Hematopoietic multipotent progenitor cell treated with erythropoietin and hydrocortisone succinate and interleukin-3 and kit ligand, for 6 days (in vitro differentiated cells): ENCODE results near the gene BRAT1.
"Not testable (repeated sequence)": the region's sequence is repeated elsewhere in the genome, so short reads cannot be mapped to it uniquely, and the experiment has no call there.

Source experiments
- DNase-seq: peaks from one replicate; pipeline ENCODE4 v3.0.0-alpha.2; 2015

The BRAT1 gene

DNA sequence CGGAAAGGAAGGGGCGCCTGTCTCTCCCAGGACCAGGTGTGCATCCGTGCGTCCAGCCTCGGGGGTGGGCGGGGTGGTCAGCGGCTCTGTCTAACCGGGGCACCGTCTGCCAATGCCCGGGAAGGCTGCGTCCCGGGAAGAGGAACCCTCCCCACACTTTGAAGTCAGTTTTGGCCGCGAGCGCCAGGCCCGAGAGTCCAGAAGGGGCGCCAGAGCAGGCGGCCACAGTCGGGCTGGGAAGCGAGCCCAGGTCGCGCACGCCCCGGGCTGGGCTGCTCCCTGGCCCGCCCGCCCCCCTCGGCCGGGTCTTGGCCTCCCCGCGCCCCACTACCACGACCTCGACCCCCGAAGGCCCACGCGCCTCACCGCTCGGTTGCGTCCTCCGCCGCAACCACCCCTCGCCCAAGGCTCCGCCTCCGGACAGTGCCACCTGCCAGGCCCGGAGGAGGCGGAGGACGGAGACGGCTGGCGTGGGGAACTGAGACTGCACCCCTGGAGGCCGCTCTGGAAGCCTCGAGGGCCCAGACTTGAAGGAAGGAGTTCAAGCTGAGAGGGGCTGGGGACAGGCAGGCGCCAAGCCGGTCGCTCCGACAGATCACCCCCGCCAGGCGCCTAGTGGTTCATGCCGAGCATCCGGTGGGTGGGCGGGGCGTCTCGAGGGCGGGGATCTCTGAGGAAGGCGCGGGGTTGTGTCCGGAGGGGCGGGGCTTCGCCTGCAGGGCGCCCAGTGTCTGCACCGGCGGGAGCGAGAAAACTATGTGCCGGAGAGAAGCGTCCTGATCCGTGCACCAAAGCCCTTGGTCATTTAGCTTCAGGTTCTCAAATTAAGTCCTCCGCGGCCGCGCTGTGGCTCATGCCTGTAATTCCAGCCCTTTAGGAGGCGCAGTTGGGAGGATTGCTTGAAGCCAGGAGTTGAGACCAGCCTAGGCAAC, at the start of gene BRAT1:
BRAT1 (minus strand) TSS at position 404 of the 932 bp plus-strand sequence. CDS start 1,093 bp downstream, outside the sequence.
- peak; percentile 96 for DNase-seq

- DNase-seq, result no peak
Measured at GRCh38 chr7:2604608-2605174, 49.4 kb upstream of the BRAT1 start.

GRCh38 chr7:2603044-2603965, 48.0 kb upstream of the BRAT1 start:
- DNase-seq, result no peak

GRCh38 chr7:2602406-2603043, 47.2 kb upstream of the BRAT1 start:
- no peak for DNase-seq

DNA sequence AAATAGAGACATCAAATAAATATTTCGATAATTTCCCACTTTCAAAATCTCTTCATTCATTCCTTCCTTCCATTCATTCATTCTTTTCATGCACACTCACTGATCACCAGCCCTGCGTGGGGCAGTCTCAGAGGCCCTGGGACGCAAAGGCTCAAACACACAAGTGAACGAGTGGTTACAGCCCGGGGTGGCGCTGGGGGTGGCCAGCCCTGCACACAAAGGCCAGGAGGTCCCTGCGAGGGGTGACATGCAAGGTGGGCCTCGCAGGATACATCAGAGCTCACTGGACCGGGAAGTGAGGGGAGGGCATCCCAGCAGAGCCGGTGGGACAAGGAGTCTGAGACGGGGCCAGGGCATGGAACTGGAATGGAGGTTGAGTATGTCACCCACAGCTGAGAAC, 46.6 kb upstream of the BRAT1 start:
- no peak for DNase-seq

DNA sequence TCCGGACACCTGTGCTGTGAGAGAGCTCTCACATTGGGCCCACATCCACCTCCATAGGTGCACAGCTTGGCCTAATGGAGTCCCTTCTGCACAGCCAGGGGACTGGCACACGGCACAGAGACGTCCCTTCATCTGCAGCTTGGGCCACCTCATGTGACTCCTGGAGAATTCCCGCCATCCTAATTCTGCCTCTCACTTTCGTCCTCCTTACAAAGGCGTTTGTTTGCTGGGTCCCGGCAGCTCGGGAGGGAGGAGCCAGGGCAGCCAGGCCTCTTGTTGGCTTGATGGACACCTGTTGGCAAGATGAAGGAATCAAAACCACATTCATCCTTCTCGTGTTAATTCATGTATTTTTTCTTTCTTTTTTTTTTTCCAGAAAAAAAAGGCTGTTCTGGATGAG, 45.7 kb upstream of the BRAT1 start:
- no peak for DNase-seq

- no peak for DNase-seq
Measured at GRCh38 chr7:2598154-2598823, 43.0 kb upstream of the BRAT1 start.

DNA sequence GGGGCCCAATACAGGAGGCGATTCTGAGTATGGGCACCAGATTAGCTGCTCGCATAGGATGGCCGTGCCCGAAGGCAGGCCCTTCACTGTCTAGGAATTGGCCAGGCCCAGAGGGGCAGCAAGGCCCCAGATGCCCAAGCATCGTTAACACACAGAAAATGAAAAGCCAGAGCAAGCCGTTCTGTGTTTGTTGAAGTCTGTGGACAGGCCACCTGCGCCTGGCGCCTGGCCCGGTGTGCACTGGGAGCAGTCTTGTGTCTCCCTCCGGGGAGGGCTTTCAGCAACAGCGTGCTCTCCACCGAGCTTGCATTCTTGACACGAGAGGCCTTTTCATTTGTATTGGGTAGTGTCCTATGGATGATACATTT, 41.9 kb upstream of the BRAT1 start:
- DNase-seq, result no peak

DNA sequence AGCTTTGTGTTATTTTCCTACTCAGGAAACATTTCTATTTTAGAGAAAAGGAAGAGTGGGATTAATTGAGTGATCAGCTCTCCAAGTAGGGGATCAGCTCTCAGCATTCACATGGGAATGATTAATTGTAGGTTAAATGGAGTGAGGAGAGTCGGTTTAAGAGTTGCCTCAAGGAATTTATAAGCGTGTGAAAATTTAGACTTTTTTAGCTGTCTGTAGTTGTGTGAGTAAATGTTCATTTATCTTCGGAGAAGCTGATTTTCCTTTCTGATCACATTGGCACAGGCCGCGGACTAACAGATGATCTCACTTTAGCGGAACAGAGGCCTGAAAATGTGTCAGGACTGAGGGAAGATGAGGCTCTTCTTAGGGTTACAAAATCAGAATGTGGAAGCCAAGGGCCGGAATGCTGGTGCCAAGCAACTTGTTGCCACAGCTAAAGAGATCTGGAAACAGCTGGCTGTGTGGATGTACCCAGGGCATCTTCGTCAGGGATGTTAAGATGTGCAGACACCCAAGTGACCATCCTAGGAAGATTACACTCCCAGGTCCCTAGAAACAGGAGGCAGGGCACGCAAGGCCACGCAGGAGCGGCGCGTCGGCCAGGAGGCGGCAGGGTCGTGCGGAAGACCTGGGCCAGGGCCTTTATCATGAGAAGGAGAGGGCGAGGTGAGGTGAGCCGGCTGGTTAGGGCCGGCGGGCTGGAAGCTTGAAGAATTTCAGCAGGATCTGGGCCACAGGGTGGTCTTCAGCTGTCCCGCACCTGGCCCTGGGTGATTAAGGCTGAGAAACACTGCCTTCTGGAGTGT, 41.3 kb upstream of the BRAT1 start:
- DNase-seq, result no peak

DNA sequence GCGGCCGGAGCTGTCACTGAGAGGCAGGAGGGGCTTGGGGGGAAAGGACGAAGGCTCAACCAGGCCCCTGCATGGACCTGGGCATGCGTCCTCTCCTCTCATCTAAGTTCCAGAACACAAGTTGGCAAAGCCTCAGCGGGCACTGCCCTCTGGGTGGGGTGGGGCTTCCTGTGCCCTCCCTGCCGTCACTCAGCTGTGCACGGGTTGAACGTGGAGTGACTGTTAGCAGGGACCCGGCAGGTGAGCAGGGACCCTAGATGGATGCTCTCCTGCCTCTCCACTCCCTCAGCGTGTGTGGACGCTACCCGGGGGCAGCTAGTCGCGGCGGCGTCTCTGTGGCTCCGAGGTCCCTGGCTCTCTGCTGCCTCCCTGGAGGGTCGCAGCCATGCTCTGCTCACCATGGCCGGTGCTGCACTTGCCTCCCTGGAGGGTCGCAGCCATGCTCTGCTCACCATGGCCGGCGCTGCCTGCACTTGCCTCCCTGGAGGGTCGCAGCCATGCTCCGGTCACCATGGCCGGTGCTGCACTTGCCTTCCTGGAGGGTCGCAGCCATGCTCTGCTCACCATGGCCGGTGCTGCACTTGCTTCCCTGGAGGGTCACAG, 40.0 kb upstream of the BRAT1 start:
- DNase-seq, result no peak

DNA sequence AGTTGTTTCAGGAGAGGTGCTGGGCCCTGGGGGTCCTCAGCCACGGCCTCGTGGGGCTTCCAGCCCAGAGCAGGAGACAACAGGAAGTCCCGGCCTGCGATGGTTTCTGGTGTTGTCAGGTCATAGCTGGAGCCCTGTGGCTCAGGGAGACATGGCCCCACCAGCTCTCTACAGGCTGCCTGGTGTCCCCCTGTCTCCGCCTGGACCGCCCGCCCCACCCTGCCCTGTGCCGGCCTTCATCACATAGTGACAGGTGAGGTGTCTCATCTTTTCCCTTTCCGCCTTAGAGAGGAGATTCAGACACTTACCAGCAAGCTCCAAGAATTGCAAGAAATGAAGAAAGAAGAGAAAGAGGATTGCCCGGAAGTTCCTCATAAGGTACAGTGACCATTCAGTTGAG, 39.3 kb upstream of the BRAT1 start:
- no peak for DNase-seq

DNA sequence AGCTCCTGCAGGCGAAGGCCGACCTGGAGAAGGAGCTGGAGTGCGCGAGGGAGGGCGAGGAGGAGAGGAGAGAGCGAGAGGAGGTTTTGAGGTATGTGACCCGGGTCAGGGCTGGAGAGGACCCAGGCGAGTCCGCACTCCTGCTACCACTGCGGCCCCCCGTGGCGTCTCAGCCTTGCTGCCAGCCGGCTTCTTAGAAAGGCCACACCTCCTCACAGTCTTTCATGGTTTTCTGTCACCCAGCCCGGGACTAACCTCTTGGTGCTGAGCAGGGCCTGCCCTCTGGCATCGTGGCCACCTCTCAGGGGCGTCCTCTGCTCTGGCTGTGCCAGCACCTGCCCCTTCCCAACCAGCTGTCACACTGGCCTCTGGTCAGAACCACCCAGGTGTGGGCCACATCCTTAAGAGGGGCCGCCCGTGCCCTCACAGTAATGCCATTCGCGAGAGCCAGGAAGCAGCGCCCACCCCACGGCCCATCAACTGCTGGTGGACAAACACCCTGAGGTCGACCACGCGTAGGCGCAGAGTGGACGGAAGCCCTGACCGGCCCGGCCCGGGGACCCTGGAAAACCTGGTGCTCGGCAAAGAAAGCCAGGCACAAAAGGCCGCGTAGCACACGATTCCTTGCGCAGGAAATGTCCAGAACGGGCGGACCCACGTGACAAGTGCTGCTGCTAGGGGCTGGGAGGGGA, 37.9 kb upstream of the BRAT1 start:
- no peak for DNase-seq

- DNase-seq, result no peak
Measured at GRCh38 chr7:2592375-2592865, 37.1 kb upstream of the BRAT1 start.

GRCh38 chr7:2589941-2590340, 34.6 kb upstream of the BRAT1 start:
- DNase-seq, result not testable (repeated sequence)

- DNase-seq, result no peak
Measured at GRCh38 chr7:2589341-2589740, 34.0 kb upstream of the BRAT1 start.

DNA sequence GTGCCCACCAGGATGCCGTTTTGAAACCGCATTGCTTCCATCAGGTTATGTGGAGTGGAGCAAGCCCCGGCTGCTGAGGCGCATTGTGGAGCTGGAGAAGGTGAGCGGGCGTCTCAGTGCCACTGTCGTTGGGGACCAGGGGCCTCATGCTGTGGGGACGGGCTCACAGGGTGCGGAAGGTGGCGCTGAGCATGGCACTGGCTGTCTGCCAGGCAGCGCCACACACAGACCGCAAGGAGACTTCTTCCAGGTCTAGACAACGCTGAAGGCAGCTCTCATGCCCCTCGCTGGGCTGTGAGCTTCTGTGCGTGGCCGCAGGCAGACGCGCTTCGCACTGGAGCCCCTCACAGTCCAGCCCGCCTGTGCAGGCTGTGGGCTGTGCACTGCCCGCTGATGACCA, 32.5 kb upstream of the BRAT1 start:
- DNase-seq, result no peak

DNA sequence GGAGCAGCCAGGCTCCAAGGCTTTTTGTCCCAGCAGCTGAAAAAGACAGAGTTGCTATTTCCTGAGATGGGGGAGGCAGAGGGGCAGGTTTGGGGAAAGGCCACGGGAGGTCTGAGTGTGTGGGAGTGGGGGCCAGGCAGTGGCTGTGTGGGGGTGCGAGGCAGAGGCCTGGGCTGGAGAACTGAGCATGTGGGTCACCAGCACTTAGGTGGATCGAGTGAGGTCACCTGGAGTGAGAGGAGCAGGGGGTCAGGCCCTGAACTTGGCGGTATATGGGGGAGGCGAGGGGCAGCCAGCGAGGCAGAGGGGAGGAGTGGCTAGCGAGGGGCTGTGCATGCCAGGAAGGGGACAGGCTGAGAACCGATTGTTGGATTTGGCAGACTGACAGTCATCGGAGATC, 31.8 kb upstream of the BRAT1 start:
- no peak for DNase-seq

- DNase-seq, result no peak
Measured at GRCh38 chr7:2586326-2587020, 31.1 kb upstream of the BRAT1 start.

GRCh38 chr7:2585446-2585845, 30.1 kb upstream of the BRAT1 start:
- no peak for DNase-seq
